Mesothelial cell of epicardium (in vitro differentiated cells): ENCODE measurements around the gene PLEKHA1. TPM values are rescaled to one million over a fixed set of nuclear protein-coding genes. Genes with fewer than 3 reads are reported as not detected.

ENCODE experiments used
- DNase-seq, 2 experiments: peaks; one replicate each; pipeline ENCODE4 v3.0.0; 2021; ENCODE audit warnings: low spot score in 2 of 2; ENCODE audit not compliant: unreplicated experiment in 2 of 2
- H3K27ac Mint-ChIP-seq: 2 replicates; pipeline ENCODE4 v1.8.0; 2021; ENCODE audit warnings: mixed read lengths
- H3K27me3 Mint-ChIP-seq: 2 replicates; pipeline ENCODE4 v1.8.0; 2021; ENCODE audit warnings: low read depth, mixed read lengths
- H3K36me3 Mint-ChIP-seq: 2 replicates; pipeline ENCODE4 v1.8.0; 2021; ENCODE audit warnings: mixed read lengths
- H3K4me1 Mint-ChIP-seq: 2 replicates; pipeline ENCODE4 v1.8.0; 2021; ENCODE audit warnings: mixed read lengths
- H3K4me3 Mint-ChIP-seq: 2 replicates; pipeline ENCODE4 v1.8.0; 2021; ENCODE audit warnings: mild to moderate bottlenecking, moderate library complexity, mixed read lengths
- H3K9me3 Mint-ChIP-seq: 2 replicates; pipeline ENCODE4 v1.8.0; 2021; ENCODE audit warnings: mixed read lengths
- total RNA-seq: library from RNA; stranded (reverse); gene quantifications from 3 replicates; pipeline ENCODE4 v1.2.1, GENCODE V29; 2021
- TF ChIP-seq, protein P1 (sequence below): fragments of 200-600 bp; sonication (generic); IDR thresholded peaks from one replicate; pipeline ENCODE4 v1.5.0; 2021; ENCODE audit warnings: antibody characterized with exemption; ENCODE audit not compliant: unreplicated experiment

Gene PLEKHA1
- total RNA-seq, 1 donor from 2014 or later, result 33.1 TPM

DNA sequence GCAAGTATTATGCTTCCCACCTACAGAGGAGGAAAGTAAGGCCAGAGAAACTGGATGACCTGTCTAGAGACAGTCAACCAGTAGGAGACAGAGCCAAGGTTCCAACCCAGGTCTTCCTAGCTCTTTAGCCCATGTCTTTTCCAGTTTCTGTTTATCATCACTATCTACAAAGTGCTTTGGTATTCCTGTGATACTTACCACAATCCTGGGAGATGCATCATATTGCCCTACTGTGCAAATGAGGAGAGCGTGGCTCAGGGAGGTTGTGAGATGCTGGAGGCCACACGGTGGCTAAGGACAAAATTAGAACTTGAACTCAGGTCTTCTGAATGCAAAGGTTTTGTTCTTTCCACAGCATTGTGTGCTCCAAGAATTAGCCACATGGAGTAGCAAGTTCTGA lies 11.2 kb upstream of the PLEKHA1 start:
- TF ChIP-seq, protein P1, sequence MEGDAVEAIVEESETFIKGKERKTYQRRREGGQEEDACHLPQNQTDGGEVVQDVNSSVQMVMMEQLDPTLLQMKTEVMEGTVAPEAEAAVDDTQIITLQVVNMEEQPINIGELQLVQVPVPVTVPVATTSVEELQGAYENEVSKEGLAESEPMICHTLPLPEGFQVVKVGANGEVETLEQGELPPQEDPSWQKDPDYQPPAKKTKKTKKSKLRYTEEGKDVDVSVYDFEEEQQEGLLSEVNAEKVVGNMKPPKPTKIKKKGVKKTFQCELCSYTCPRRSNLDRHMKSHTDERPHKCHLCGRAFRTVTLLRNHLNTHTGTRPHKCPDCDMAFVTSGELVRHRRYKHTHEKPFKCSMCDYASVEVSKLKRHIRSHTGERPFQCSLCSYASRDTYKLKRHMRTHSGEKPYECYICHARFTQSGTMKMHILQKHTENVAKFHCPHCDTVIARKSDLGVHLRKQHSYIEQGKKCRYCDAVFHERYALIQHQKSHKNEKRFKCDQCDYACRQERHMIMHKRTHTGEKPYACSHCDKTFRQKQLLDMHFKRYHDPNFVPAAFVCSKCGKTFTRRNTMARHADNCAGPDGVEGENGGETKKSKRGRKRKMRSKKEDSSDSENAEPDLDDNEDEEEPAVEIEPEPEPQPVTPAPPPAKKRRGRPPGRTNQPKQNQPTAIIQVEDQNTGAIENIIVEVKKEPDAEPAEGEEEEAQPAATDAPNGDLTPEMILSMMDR, result no peak

GRCh38 chr10:122363722-122364463 lies 10.6 kb upstream of the PLEKHA1 start:
- Mint-ChIP-seq H3K27me3 (peaks cover 13% of the 10 kb centered on the region), H3K9me3 (peaks cover 12% of the 10 kb centered on the region), H3K4me1 (no peaks in the 10 kb centered on the region), H3K27ac (no peak overlapping the region), H3K36me3 (no peaks in the 10 kb centered on the region), H3K4me3 (no peak overlapping the region)
- TF ChIP-seq, protein P1, result no peak
- no peak for DNase-seq

More for the DNA sequence above, 11.2 kb upstream of the PLEKHA1 start:
- H3K27me3 Mint-ChIP-seq, result peaks cover 13% of the 10 kb centered on the region
- no peak overlapping the region for H3K27ac Mint-ChIP-seq
- H3K4me1 Mint-ChIP-seq, result no peaks in the 10 kb centered on the region
- no peak for DNase-seq
- no peaks in the 10 kb centered on the region for H3K36me3 Mint-ChIP-seq
- H3K4me3 Mint-ChIP-seq, result no peak overlapping the region
- peaks cover 18% of the 10 kb centered on the region for H3K9me3 Mint-ChIP-seq

DNA sequence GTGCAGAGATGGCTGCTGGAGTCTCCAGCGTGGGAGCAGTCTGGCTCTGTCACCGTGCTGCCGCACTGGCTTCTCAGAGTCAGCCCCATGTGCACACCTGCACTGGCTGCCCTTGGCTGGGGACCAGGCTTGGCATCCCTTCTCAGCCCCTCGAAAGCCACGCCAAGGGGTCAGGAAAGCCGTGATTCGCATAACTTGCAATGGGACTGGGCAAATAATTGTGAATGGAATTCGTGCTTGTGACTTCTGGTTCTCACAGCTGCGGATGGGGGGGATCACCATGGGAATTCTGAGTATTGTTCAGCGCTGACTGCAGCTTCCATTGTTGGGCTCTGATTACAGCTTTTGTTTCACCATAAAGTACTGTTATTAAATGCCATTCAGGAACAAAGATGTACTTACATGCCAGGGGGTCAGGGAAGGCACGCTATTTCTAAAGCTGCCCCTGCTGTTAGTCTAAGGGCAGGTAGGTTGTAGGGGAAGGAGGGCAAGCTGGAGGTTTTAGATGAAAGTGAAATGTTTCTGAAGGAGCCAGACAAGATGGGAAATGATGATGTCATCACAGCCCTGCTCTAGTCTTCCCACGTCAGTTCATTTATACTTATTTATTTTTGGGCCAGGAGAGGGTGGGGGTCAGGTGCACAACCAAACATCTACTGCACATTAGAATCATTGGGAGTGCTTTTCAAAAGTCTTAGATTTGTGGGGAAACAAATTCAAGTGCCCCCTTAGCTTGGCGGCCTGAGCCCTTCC lies 5.8 kb upstream of the PLEKHA1 start:
- Mint-ChIP-seq H3K4me3 (no peak overlapping the region), H3K27me3 (peaks cover 4% of the 10 kb centered on the region), H3K36me3 (no peaks in the 10 kb centered on the region), H3K4me1 (peaks cover 13% of the 10 kb centered on the region), H3K27ac (no peak overlapping the region), H3K9me3 (peaks cover 11% of the 10 kb centered on the region)
- TF ChIP-seq, protein P1, result no peak
- no peak for DNase-seq

DNA sequence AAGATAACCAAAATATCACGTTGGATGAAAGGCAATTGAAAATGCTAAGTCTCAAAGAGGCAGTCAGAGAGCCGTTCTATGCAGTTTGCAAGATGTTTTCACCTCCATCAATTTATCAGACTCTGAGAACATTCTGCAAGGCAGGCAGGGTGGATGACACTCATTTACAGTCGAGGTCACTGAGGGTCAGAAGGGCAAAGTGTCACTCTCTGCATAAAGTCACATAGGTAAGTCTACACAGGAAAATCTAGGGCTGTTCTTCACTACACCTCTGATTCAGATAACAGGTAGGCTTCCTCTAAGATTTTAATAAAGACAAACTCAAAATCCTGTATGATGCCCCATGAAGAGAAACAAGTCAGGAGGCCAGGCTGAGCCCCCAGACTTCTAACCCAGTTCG lies 1.4 kb upstream of the PLEKHA1 start:
- Mint-ChIP-seq H3K9me3 (no peaks in the 10 kb centered on the region), H3K27ac (peak overlapping the region; percentile 96), H3K36me3 (no peaks in the 10 kb centered on the region), H3K4me1 (peaks cover 26% of the 10 kb centered on the region), H3K4me3 (peak overlapping the region; percentile 80), H3K27me3 (no peaks in the 10 kb centered on the region)
- TF ChIP-seq, protein P1, result no peak
- no peak for DNase-seq

- Mint-ChIP-seq H3K27me3 (no peaks in the 10 kb centered on the region), H3K27ac (peak overlapping the region; percentile 96), H3K4me1 (peaks cover 26% of the 10 kb centered on the region), H3K4me3 (peak overlapping the region; percentile 80), H3K36me3 (no peaks in the 10 kb centered on the region), H3K9me3 (no peaks in the 10 kb centered on the region)
- no peak for DNase-seq
- TF ChIP-seq, protein P1, result no peak
Measured at GRCh38 chr10:122373721-122374120, 787 bp upstream of the PLEKHA1 start.
